Stimulated activated naive CD4-positive, alpha-beta T cell treated with Interleukin-2 at 50 U/mL for 16 hours (primary cell): ENCODE results near the gene CRB2.

ENCODE experiments used
- DNase-seq: peaks from one replicate; lab custom pipeline; 2025; lab: John Stamatoyannopoulos, UW

The CRB2 gene

DNA sequence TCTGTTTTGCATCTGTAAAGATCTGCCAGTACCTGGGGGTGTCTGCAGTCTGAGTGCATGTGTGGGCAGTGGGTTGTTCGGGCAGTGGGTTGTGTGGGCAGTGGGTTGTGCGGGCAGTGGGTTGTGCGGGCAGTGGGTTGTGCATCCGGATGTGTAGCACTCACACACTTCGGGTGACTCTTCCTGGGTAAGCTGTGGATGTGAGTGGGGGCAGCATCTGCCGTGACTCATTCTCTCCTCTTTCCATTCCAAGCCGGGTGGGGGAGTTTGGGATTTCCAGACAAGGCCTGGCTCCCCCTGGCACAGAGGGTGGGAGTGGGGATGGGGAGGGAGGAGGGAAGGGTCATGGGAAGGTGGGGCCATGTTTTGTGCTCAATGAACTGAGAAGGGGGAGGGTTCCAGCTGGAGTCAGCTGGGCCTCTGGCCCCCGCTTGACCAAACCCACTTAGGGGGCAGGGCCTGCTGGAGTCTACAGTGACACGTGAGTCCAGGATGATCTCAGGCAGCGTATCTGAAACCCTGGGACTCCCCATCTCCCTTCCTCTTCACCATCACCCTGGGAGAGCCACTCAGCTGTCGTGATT is 8.3 kb downstream of the CRB2 start:
- DNase-seq: no peak

- DNase-seq: no peak
Measured at GRCh38 chr9:123365287-123365880, 9.4 kb downstream of the CRB2 start.

DNA sequence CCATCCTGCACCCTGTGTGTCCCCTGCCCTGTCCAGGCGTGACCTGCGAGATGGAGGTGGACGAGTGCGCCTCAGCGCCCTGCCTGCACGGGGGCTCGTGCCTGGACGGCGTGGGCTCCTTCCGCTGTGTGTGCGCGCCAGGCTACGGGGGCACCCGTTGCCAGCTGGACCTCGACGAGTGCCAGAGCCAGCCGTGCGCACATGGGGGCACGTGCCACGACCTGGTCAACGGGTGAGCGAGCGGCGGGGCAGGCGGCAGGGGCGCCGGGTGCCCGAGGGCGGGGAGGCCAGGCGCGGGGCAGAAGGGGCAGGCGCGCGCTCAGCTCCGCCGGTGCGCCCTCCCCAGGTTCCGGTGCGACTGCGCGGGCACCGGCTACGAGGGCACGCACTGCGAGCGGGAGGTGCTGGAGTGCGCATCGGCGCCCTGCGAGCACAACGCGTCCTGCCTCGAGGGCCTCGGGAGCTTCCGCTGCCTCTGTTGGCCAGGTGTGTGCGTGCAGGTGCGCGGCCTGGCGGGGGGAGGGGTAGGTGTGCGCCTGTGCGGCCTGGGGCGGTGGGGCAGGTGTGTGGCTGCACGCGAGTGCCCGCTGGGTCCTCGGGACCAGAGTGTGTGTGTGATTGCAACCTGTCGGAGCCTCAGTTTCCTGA is 10.0 kb downstream of the CRB2 start:
- no peak for DNase-seq

GRCh38 chr9:123368023-123368422 is 12.0 kb downstream of the CRB2 start:
- DNase-seq: no peak

GRCh38 chr9:123368536-123369153 is 12.6 kb downstream of the CRB2 start:
- DNase-seq: no peak

DNA sequence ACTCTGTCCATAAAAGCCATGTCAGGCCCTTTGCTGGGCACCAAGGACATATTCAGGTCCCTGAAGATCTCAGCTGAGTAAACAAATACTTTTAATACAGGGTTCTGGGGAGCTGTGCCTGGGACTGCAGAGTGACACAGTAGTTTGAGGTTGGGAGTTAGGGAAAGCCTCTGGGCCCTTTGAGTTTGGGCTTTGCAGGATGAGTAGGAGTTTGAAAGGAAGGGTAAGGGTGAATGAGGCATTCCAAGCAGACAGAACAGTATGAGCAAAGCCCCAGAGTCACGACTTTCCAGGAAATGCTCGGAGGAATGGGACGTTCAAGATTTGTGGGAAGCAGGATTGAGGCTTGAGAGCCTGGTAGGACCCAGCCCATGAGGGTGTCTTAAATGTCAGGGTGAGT is 13.3 kb downstream of the CRB2 start:
- DNase-seq: no peak

GRCh38 chr9:123370108-123370507 is 14.1 kb downstream of the CRB2 start:
- no peak for DNase-seq

DNA sequence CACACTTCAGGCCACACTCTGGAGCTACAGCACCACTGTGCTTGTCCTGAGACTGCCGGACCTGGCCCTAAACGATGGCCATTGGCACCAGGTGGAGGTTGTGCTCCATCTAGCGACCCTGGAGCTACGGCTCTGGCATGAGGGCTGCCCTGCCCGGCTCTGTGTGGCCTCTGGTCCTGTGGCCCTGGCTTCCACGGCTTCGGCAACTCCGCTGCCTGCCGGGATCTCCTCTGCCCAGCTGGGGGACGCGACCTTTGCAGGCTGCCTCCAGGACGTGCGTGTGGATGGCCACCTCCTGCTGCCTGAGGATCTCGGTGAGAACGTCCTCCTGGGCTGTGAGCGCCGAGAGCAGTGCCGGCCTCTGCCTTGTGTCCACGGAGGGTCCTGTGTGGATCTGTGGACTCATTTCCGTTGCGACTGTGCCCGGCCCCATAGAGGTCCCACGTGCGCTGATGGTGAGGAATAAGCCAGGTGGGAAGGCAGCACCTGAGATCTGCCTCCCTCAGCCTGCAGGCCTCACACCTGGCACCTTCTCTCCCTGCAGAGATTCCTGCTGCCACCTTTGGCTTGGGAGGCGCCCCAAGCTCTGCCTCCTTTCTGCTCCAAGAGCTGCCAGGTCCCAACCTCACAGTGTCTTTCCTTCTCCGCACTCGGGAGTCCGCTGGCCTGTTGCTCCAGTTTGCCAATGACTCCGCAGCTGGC is 14.7 kb downstream of the CRB2 start:
- no peak for DNase-seq

DNA sequence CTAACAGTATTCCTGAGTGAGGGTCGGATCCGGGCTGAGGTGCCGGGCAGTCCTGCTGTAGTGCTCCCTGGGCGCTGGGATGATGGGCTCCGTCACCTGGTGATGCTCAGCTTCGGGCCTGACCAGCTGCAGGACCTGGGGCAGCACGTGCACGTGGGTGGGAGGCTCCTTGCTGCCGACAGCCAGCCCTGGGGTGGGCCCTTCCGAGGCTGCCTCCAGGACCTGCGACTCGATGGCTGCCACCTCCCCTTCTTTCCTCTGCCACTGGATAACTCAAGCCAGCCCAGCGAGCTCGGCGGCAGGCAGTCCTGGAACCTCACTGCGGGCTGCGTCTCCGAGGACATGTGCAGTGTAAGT is 15.2 kb downstream of the CRB2 start:
- DNase-seq: no peak

- no peak for DNase-seq
Measured at GRCh38 chr9:123371805-123372590, 16.0 kb downstream of the CRB2 start.

- DNase-seq: no peak
Measured at GRCh38 chr9:123372766-123373446, 16.9 kb downstream of the CRB2 start.

DNA sequence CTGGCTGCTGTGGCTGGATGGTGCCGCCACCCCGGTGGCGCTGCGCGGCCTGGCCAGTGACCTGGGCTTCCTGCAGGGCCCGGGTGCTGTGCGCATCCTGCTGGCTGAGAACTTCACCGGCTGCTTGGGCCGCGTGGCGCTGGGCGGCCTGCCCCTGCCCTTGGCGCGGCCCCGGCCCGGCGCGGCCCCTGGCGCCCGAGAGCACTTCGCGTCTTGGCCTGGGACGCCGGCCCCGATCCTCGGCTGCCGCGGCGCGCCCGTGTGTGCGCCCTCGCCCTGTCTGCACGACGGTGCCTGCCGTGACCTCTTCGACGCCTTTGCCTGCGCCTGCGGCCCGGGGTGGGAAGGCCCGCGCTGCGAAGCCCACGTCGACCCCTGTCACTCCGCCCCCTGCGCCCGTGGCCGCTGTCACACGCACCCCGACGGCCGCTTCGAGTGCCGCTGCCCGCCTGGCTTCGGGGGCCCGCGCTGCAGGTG is 17.5 kb downstream of the CRB2 start:
- no peak for DNase-seq

DNA sequence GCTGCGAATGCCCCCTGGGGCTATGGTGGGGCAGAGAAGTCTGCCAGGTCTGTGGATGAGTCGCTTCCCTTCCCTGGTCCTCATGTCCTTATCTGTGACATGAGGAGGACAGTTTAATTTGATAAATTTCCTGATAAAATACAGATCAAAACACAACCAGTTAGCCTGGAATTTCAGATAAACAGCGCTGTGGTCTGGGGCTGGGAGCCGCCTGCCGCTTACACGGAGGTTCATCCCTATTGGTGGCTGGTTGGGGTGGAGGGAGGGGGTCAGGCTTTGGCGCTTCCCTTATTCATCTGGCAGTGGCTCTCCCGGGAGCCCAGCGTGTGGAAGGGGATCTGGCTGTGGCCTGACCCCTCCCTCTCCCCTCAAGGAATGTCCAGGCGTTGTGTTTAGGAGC is 17.9 kb downstream of the CRB2 start:
- no peak for DNase-seq

DNA sequence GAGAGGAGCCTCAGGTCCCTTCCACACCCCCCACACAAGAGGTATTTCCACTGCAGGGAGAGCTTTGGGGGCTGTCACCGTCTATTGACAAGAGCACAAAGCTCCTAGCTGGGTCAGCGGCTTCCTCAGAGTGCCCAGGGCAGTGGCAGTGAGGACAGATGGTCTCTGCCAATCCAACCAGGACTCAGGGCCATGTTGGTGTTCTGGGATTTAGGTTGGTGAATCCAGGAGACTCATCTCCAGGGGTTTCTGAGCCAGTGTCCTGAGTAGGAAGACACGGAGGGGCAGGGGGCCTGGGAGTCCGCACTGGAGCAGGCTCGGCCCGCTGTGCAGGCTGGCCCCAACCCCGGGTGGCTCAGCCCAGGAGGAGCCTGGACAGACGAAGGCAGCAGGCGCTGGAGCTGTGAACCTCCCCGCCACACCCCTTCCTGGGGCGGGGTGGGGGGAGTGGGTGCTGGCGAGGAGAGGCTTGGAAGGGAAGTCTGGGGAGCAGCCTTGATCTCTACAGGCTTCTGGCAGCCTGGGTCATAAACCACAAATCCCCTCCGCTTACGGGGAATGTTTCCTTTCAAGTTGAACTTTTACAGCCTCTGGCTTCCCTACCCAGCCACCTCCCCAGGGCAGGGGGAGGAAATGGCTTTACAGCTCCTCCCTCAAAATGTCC is 19.6 kb downstream of the CRB2 start:
- DNase-seq: no peak

DNA sequence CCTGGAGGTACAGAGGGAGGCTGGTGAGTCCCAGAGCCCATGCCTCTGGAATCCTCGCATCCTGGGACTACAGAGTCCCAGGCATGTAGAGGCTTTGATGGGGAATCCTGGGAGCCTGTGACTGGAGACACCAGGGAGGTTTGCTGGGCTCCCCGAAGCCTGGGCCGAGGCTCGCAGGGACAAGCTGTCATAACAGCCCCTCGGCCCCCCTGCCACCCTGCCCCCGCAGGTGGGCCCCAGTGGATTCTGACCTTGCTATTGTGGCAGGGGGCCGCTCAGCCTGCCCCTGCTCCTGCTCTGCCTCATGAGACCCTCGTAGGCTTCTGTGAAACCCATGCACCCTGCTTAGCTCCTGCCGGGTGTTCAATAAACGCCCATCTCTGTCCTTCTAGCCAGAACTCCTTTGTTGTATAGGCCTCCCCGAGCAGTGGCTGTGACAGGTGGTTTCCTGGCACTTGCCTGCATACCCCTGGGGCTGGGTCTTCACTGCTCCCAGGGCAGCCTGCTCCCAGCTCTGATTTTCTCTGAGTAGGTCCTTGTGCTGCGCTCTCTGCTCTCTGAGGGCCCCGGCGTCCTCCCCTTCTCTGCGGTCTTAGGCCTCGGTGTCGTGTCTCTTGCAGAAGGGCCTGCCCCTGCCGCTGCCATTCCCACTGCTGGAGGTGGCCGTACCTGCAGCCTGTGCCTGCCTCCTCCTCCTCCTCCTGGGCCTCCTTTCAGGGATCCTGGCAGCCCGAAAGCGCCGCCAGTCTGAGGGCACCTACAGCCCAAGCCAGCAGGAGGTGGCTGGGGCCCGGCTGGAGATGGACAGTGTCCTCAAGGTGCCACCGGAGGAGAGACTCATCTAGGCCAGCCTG is 20.4 kb downstream of the CRB2 start:
- DNase-seq: no peak

GRCh38 chr9:123377211-123377971 is 21.4 kb downstream of the CRB2 start:
- no peak for DNase-seq

GRCh38 chr9:123378025-123378424 is 22.0 kb downstream of the CRB2 start:
- DNase-seq: no peak

DNA sequence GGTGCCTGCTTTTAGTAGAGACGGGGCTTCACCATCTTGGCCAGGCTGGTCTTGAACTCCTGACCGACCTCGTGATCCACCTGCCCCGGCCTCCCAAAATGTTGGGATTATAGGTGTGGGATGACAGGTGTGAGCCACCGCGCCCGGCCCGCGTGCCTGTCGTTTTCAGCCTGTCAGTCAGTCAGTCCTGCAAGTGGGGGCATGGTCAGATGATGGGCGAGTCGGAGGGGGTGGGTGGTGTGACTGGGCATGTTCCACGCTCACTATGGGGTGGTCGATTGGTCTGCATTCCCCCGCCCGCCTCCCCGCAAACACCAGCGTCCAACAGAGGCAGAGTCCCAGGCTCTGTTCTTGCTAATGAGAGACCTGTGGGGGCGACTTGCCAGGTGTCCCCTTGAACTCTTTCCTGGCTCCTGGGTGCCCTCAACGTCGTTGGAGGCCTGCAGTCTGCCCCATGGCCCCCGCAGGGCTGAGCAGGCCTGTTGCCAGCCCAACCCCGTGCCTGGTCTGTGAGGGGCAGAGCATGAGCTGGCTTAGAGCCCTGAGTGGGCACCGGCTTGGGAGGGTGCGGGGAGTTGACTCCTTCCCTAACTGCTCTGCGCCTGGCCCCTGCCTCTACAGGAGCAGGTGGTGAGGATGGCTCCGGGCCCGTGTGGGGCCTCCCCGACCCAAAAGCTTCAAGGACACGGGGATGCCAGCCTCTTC is 23.1 kb downstream of the CRB2 start:
- no peak for DNase-seq
